ENCODE data around the gene ADRM1. TPM values are rescaled to one million over a fixed set of nuclear protein-coding genes. Genes with fewer than 3 reads are reported as not detected.

The ADRM1 gene
- total and polyA plus RNA-seq, 2 donors from 2014 or later, result 64.4 to 79.4 TPM

DNA sequence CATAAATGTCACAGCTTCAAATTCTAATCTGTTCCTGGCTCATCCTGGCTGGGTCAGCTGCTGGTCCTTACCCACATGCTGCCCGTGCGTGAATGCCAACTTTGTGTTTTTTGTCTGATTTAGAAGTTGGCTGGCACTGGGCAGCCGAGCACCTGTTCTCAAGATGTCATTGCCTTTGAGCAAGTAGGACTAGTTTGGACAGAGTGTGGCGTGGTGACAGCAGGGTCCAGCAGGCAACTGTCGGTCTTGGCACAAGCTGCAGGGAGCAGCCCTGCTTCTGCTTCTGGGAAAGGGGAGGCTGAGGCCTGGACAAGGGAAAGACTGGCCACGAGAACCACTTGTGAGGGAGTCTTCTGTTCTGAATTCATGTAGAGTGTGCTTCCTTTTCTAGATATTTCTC, 26.4 kb upstream of the ADRM1 start:
- Histone ChIP-seq H3K36me3 (ENCODE audit: control insufficient read depth in 2 of 3, insufficient read depth in 3 of 3, low read length in 3 of 3) (peaks cover 5 to 51% (median 33%) of the 10 kb centered on the region in 3 donors), H3K27me3 (ENCODE audit: control insufficient read depth, insufficient read depth, low read length) (no peaks in the 10 kb centered on the region), H3K27ac (ENCODE audit: low read depth in 2 of 2, low read length in 2 of 2) (no peak overlapping the region), H3K4me3 (ENCODE audit: low read length in 3 of 3) (no peak overlapping the region), H3K9ac (ENCODE audit: low read length in 3 of 3) (no peak overlapping the region), H3K9me3 (ENCODE audit: control insufficient read depth in 2 of 3, insufficient read depth in 1 of 3, low read length in 3 of 3) (no peaks in the 10 kb centered on the region), H3K4me1 (ENCODE audit: control insufficient read depth in 2 of 3, insufficient read depth in 2 of 3, low read depth in 1 of 3, low read length in 3 of 3) (no peaks in the 10 kb centered on the region)
- TF ChIP-seq, protein P1, sequence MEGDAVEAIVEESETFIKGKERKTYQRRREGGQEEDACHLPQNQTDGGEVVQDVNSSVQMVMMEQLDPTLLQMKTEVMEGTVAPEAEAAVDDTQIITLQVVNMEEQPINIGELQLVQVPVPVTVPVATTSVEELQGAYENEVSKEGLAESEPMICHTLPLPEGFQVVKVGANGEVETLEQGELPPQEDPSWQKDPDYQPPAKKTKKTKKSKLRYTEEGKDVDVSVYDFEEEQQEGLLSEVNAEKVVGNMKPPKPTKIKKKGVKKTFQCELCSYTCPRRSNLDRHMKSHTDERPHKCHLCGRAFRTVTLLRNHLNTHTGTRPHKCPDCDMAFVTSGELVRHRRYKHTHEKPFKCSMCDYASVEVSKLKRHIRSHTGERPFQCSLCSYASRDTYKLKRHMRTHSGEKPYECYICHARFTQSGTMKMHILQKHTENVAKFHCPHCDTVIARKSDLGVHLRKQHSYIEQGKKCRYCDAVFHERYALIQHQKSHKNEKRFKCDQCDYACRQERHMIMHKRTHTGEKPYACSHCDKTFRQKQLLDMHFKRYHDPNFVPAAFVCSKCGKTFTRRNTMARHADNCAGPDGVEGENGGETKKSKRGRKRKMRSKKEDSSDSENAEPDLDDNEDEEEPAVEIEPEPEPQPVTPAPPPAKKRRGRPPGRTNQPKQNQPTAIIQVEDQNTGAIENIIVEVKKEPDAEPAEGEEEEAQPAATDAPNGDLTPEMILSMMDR (IDR thresholded peaks at IDR 0.05; ENCODE audit: borderline replicate concordance, extremely low read depth, insufficient read depth), result no peak
- DNase-seq, result no peak
- FAIRE-seq, result no peak
- intact Hi-C loops (cut with DNase I), result no loop called here

- intact Hi-C loops (cut with DNase I), result no loop called here
- TF ChIP-seq, protein P1 (IDR thresholded peaks at IDR 0.05; ENCODE audit: borderline replicate concordance, extremely low read depth, insufficient read depth), result no peak
Observed at GRCh38 chr20:62277253-62277652, 25.5 kb upstream of the ADRM1 start.

DNA sequence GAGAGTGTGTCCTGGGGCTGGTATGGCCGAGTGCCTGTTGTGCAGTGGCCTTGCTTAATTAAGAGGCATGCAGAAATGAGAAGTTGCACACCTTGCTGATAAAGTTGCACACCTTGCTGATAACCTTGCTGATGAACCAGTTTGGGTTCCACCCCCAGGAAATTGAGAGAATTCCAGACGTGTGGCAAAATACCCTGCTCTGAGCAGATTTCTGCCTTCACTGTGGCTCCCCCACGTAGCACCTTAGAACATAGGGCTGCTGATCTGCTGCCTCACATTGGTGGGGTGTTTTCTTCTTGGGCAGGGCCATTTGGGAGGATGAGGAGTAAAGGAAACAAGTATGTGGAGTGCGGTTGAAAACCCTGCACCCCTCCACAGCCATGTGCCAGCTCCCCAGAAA, 22.5 kb upstream of the ADRM1 start:
- no peak overlapping the region for H3K4me3 ChIP-seq (ENCODE audit: low read length in 3 of 3)
- FAIRE-seq (no peak), DNase-seq (no peak)
- no peaks in the 10 kb centered on the region for H3K9me3 ChIP-seq (ENCODE audit: control insufficient read depth in 2 of 3, insufficient read depth in 1 of 3, low read length in 3 of 3)
- H3K4me1 ChIP-seq (ENCODE audit: control insufficient read depth in 2 of 3, insufficient read depth in 2 of 3, low read depth in 1 of 3, low read length in 3 of 3), result no peaks in the 10 kb centered on the region
- H3K27me3 ChIP-seq (ENCODE audit: control insufficient read depth, insufficient read depth, low read length), result no peaks in the 10 kb centered on the region
- H3K36me3 ChIP-seq (ENCODE audit: control insufficient read depth in 2 of 3, insufficient read depth in 3 of 3, low read length in 3 of 3), result peaks cover 2 to 38% (median 29%) of the 10 kb centered on the region in 3 donors
- TF ChIP-seq, protein P1 (IDR thresholded peaks at IDR 0.05; ENCODE audit: borderline replicate concordance, extremely low read depth, insufficient read depth), result no peak
- no peak overlapping the region for H3K27ac ChIP-seq (ENCODE audit: low read depth in 2 of 2, low read length in 2 of 2)
- intact Hi-C loops (cut with DNase I), result no loop called here
- no peak overlapping the region for H3K9ac ChIP-seq (ENCODE audit: low read length in 3 of 3)

More at GRCh38 chr20:62277253-62277652, 25.5 kb upstream of the ADRM1 start:
- FAIRE-seq (no peak), DNase-seq (no peak)
- no peaks in the 10 kb centered on the region for H3K9me3 ChIP-seq (ENCODE audit: control insufficient read depth in 2 of 3, insufficient read depth in 1 of 3, low read length in 3 of 3)
- no peak overlapping the region for H3K4me3 ChIP-seq (ENCODE audit: low read length in 3 of 3)
- no peaks in the 10 kb centered on the region for H3K4me1 ChIP-seq (ENCODE audit: control insufficient read depth in 2 of 3, insufficient read depth in 2 of 3, low read depth in 1 of 3, low read length in 3 of 3)
- peaks cover 5 to 55% (median 39%) of the 10 kb centered on the region in 3 donors for H3K36me3 ChIP-seq (ENCODE audit: control insufficient read depth in 2 of 3, insufficient read depth in 3 of 3, low read length in 3 of 3)
- no peaks in the 10 kb centered on the region for H3K27me3 ChIP-seq (ENCODE audit: control insufficient read depth, insufficient read depth, low read length)
- H3K9ac ChIP-seq (ENCODE audit: low read length in 3 of 3), result no peak overlapping the region
- H3K27ac ChIP-seq (ENCODE audit: low read depth in 2 of 2, low read length in 2 of 2), result no peak overlapping the region

Data from kidney (tissue), 14 donors.